Suprapubic skin (tissue), 4 donors: ENCODE measurements around the gene FPGS.

Experiments used
- EP300 ChIP-seq: sonication (generic); formaldehyde crosslinking; IDR thresholded peaks from one replicate; pipeline ENCODE4 v1.6.1; 2017; ENCODE audit warnings: antibody characterized with exemption
- POLR2A ChIP-seq, 2 donors: fragments of 450-650 bp; IDR thresholded peaks; one replicate each; pipeline ENCODE4 v1.6.1; 2017; ENCODE audit warnings: antibody characterized with exemption in 2 of 2, mild to moderate bottlenecking in 2 of 2, moderate library complexity in 2 of 2
- POLR2AphosphoS5 ChIP-seq, 3 donors: sonication (generic); formaldehyde crosslinking; IDR thresholded peaks; one replicate each; pipeline ENCODE4 v1.6.1; 2017; ENCODE audit warnings: antibody characterized with exemption in 3 of 3
- TF ChIP-seq, protein P1 (sequence below), 2 donors: fragments of 200-600 bp in 1 of 2; fragments of 450-650 bp in 1 of 2; sonication (generic) in 1 of 2; IDR thresholded peaks; one replicate each; pipeline ENCODE4 v1.5.1; 2016 to 2019; ENCODE audit warnings: antibody characterized with exemption in 2 of 2, mild to moderate bottlenecking in 1 of 2, moderate library complexity in 1 of 2

GRCh38 chr9:127813686-127814226 is 11.1 kb downstream of the FPGS start:
- TF ChIP-seq EP300 (no peak), POLR2A (IDR thresholded peaks at IDR 0.05) (no peak), POLR2AphosphoS5 (IDR thresholded peaks at IDR 0.05) (no peak)
- TF ChIP-seq, protein P1, sequence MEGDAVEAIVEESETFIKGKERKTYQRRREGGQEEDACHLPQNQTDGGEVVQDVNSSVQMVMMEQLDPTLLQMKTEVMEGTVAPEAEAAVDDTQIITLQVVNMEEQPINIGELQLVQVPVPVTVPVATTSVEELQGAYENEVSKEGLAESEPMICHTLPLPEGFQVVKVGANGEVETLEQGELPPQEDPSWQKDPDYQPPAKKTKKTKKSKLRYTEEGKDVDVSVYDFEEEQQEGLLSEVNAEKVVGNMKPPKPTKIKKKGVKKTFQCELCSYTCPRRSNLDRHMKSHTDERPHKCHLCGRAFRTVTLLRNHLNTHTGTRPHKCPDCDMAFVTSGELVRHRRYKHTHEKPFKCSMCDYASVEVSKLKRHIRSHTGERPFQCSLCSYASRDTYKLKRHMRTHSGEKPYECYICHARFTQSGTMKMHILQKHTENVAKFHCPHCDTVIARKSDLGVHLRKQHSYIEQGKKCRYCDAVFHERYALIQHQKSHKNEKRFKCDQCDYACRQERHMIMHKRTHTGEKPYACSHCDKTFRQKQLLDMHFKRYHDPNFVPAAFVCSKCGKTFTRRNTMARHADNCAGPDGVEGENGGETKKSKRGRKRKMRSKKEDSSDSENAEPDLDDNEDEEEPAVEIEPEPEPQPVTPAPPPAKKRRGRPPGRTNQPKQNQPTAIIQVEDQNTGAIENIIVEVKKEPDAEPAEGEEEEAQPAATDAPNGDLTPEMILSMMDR (IDR thresholded peaks at IDR 0.05), result no peak
